HEK293 (cell line): Measurements from ENCODE around the gene RTBDN.

Experiments
- CTCF ChIA-PET: fragments of 350-600 bp; formaldehyde crosslinking; extraction: SDS; loops from one replicate; lab custom pipeline; 2021; ENCODE audit warnings: antibody characterized with exemption; lab: Yijun Ruan, JAX
- POLR2A ChIA-PET: fragments of 300-600 bp; formaldehyde crosslinking; extraction: SDS; loops from one replicate; lab custom pipeline; 2020; ENCODE audit warnings: antibody characterized with exemption, inconsistent platforms; lab: Yijun Ruan, JAX
- H3K27ac ChIP-seq: fragments of 200-500 bp; sonication (Bioruptor generic); 2 replicates; pipeline ENCODE4 v1.5.1; 2014; ENCODE audit warnings: low read depth, low read length, control low read depth, inconsistent platforms; ENCODE audit errors: extremely low read depth
- H3K36me3 ChIP-seq, 2 experiments: fragments of 200-500 bp in 1 of 2; sonication (Bioruptor generic) in 1 of 2; 1 replicate in 1 of 2; 2 replicates in 1 of 2; pipeline ENCODE4 v1.5.1; 2014 to 2017; ENCODE audit warnings: inconsistent platforms in 2 of 2, low read length in 2 of 2; ENCODE audit not compliant: control insufficient read depth in 2 of 2, insufficient read depth in 1 of 2
- H3K4me1 ChIP-seq: fragments of 200-500 bp; sonication (Bioruptor generic); 2 replicates; pipeline ENCODE4 v1.5.1; 2014; ENCODE audit warnings: mild to moderate bottlenecking, low read length, inconsistent platforms; ENCODE audit not compliant: control insufficient read depth, insufficient read depth
- H3K4me3 ChIP-seq: 2 replicates; pipeline ENCODE4 v1.5.1; 2011; ENCODE audit warnings: low read depth, mild to moderate bottlenecking, control low read depth, low read length, moderate library complexity
- H3K9me3 ChIP-seq: fragments of 200-500 bp; sonication (Bioruptor generic); 2 replicates; pipeline ENCODE4 v1.5.1; 2014; ENCODE audit warnings: low read depth, low read length, inconsistent platforms; ENCODE audit not compliant: control insufficient read depth, insufficient read depth
- CTCF ChIP-seq: fragments of 450-650 bp; formaldehyde crosslinking; IDR thresholded peaks from 2 replicates; pipeline ENCODE4 v1.5.1; 2016; ENCODE audit warnings: missing biosample characterization, missing genetic modification characterization
- IKZF3 ChIP-seq: fragments of 450-650 bp; IDR thresholded peaks from 2 replicates; pipeline ENCODE4 v1.5.0; 2018; ENCODE audit warnings: missing biosample characterization, mild to moderate bottlenecking, missing genetic modification characterization, moderate library complexity
- MZF1 ChIP-seq: fragments of 450-650 bp; formaldehyde crosslinking; IDR thresholded peaks from 2 replicates; pipeline ENCODE4 v1.5.1; 2017; ENCODE audit warnings: missing biosample characterization, missing genetic modification characterization, borderline replicate concordance
- SCRT1 ChIP-seq: fragments of 450-650 bp; formaldehyde crosslinking; IDR thresholded peaks from 2 replicates; pipeline ENCODE4 v1.5.1; 2016; ENCODE audit warnings: missing biosample characterization, missing genetic modification characterization, borderline replicate concordance
- SP2 ChIP-seq: fragments of 450-650 bp; formaldehyde crosslinking; IDR thresholded peaks from 2 replicates; pipeline ENCODE4 v1.5.1; 2016; ENCODE audit warnings: missing biosample characterization, missing genetic modification characterization
- ZBTB10 ChIP-seq: fragments of 450-650 bp; formaldehyde crosslinking; IDR thresholded peaks from 2 replicates; pipeline ENCODE4 v1.5.1; 2016; ENCODE audit warnings: missing biosample characterization, missing genetic modification characterization
- ZBTB17 ChIP-seq: fragments of 450-650 bp; formaldehyde crosslinking; IDR thresholded peaks from 2 replicates; pipeline ENCODE4 v1.5.1; 2016; ENCODE audit warnings: missing biosample characterization, missing genetic modification characterization
- ZBTB44 ChIP-seq: fragments of 450-650 bp; IDR thresholded peaks from 2 replicates; pipeline ENCODE4 v1.5.1; 2018; ENCODE audit warnings: missing biosample characterization, mild to moderate bottlenecking, missing genetic modification characterization
- ZFHX2 ChIP-seq: fragments of 450-650 bp; formaldehyde crosslinking; conservative IDR thresholded peaks from 2 replicates; pipeline ENCODE4 v1.5.1; 2016; ENCODE audit warnings: missing biosample characterization, missing genetic modification characterization
- ZFP37 ChIP-seq: fragments of 450-650 bp; formaldehyde crosslinking; IDR thresholded peaks from 2 replicates; pipeline ENCODE4 v1.5.1; 2016; ENCODE audit warnings: missing biosample characterization, missing genetic modification characterization
- ZNF121 ChIP-seq: fragments of 450-650 bp; formaldehyde crosslinking; IDR thresholded peaks from 2 replicates; pipeline ENCODE4 v1.5.1; 2016; ENCODE audit warnings: missing biosample characterization, missing genetic modification characterization
- ZNF248 ChIP-seq: fragments of 450-650 bp; formaldehyde crosslinking; IDR thresholded peaks from 2 replicates; pipeline ENCODE4 v1.5.1; 2017; ENCODE audit warnings: missing biosample characterization, missing genetic modification characterization
- ZNF292 ChIP-seq: fragments of 450-650 bp; formaldehyde crosslinking; IDR thresholded peaks from 2 replicates; pipeline ENCODE4 v1.5.1; 2016; ENCODE audit warnings: low read depth, missing biosample characterization, missing genetic modification characterization, borderline replicate concordance
- ZNF354C ChIP-seq: fragments of 450-650 bp; formaldehyde crosslinking; IDR thresholded peaks from 2 replicates; pipeline ENCODE4 v1.5.1; 2016; ENCODE audit warnings: missing biosample characterization, missing genetic modification characterization, low read depth, borderline replicate concordance
- ZNF561 ChIP-seq: fragments of 450-650 bp; IDR thresholded peaks from 2 replicates; pipeline ENCODE4 v1.5.1; 2018; ENCODE audit warnings: missing biosample characterization, missing genetic modification characterization, borderline replicate concordance
- ZNF600 ChIP-seq: fragments of 450-650 bp; formaldehyde crosslinking; IDR thresholded peaks from 2 replicates; pipeline ENCODE4 v1.5.1; 2016; ENCODE audit warnings: missing biosample characterization, missing genetic modification characterization
- ZSCAN23 ChIP-seq: fragments of 450-650 bp; formaldehyde crosslinking; IDR thresholded peaks from 2 replicates; pipeline ENCODE4 v1.5.1; 2016; ENCODE audit warnings: missing biosample characterization, missing genetic modification characterization
- TF ChIP-seq, protein P1 (sequence below): fragments of 450-650 bp; formaldehyde crosslinking; IDR thresholded peaks from 2 replicates; pipeline ENCODE4 v1.5.1; 2016; ENCODE audit warnings: missing biosample characterization, missing genetic modification characterization
- TF ChIP-seq, protein P2 (sequence below): fragments of 450-650 bp; formaldehyde crosslinking; IDR thresholded peaks from 2 replicates; pipeline ENCODE4 v1.5.1; 2016; ENCODE audit warnings: missing biosample characterization, missing genetic modification characterization, borderline replicate concordance

Gene RTBDN

GRCh38 chr19:12834566-12834943 lies at the start of gene RTBDN:
TSS of gene RTBDN (minus strand) at chr19:12834579. CDS start at chr19:12829979, 4,600 bp downstream.
- no peaks in the 10 kb centered on the region for H3K36me3 ChIP-seq
- peak; percentile 71 for TF ChIP-seq SP2
- peak; percentile 65; the same call in 1 of the 2 replicates for TF ChIP-seq ZNF600 (tag by site-specific recombination)
- TF ChIP-seq ZFP37 = no peak
- TF ChIP-seq ZFHX2 (tag by site-specific recombination) = peak; percentile 2; the same call in 1 of the 2 replicates
- TF ChIP-seq ZNF354C (tag by site-specific recombination) = no peak
- H3K27ac ChIP-seq = no peak within 1 kb of the TSS; the same call in 1 of the 2 replicates
- CTCF ChIA-PET = interaction anchor here (0.6 to 1.9 kb wide), 7 partner anchors 9 to 94 kb away, joined by 3 to 15 read pairs (median 3); no protein-coding TSS in a partner anchor
- H3K9me3 ChIP-seq = no peaks in the 10 kb centered on the region
- H3K4me3 ChIP-seq = peak within 1 kb of the TSS; percentile 58
- POLR2A ChIA-PET = interaction anchor here (1.4 to 1.5 kb wide), 2 partner anchors 28 to 47 kb away, joined by 3 to 6 read pairs; partner anchors contain the start of genes DNASE2 and RNASEH2A
- H3K4me1 ChIP-seq = 0 out of 2 replicates have a peak, but pooled peaks cover 2% of the 10 kb centered on the region

DNA sequence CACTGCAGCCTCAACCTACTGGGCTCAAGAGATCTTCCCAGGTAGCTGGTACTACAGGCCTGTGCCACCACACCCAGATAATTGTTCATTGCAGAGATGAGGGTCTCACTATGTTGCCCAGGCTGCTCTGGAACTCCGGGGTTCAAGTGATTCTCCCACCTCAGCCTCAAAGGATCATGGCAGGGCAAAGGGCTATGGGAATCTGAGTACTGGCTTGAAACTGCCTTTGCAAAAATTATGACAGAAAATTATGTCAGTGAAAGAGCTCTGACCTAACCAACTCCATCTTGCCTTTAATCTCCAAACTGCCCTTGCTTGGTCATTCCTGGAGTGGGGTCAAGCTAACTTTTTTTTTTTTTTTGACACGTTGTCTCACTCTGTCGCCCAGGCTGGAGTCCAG lies 48.2 kb upstream of the RTBDN start:
- TF ChIP-seq SCRT1 (tag by site-specific recombination) = no peak
- peak; percentile 71; the same call in 1 of the 2 replicates for TF ChIP-seq ZNF121 (tag by site-specific recombination)
- CTCF ChIA-PET = interaction anchor here (0.6 to 4.0 kb wide), 5 partner anchors 8 to 381 kb away, joined by 3 to 29 read pairs (median 6); partner anchors contain the start of gene GCDH
- POLR2A ChIA-PET = interaction anchor here (0.7 to 4.2 kb wide), 5 partner anchors 8 to 56 kb away, joined by 4 to 42 read pairs (median 8); partner anchors contain the start of genes CALR and GCDH
- no peaks in the 10 kb centered on the region for H3K4me1 ChIP-seq
- no peak overlapping the region for H3K4me3 ChIP-seq
- no peak overlapping the region for H3K27ac ChIP-seq
- H3K36me3 ChIP-seq = peaks cover 0 to 8% of the 10 kb centered on the region in 2 experiments; a peak in 2 of 3 replicates
- no peaks in the 10 kb centered on the region for H3K9me3 ChIP-seq

DNA sequence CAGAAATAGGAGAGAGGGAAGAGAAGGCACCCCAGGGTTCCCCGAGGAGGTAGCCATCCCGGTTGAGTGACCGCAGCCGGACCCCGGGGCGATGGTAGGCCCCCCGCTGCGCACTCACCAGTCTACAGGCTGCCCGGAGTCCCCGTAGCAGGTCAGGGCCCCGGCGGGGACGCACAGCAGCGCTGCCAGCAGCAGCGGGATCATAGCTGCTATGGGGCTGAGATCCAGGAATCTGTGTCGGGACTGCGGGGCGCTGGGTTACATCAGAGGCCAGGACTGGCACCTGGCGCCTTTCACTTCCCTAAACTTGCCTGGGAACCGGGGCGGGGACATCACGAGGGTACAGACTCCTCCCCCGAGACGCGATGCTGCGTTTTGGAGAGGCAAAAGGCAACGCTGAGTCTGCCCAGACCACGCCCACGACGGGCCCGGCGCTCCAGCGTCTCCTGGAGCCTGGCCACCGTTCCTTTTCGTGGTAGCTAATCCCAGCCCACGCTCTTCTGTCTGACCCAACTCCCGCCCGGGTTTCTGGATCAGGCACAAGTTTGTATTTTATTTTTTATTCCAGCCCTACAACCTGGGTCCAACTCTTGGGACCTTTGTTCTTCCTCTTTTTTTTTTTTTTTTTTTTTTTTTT lies 46.9 kb upstream of the RTBDN start, which contains the start of gene DNASE2:
DNASE2 (minus strand) TSS at position 278 of the 637 bp plus-strand sequence; CDS start at position 204, 74 bp downstream.
- POLR2A ChIA-PET = interaction anchor here (0.8 to 4.2 kb wide), 14 partner anchors 9 to 204 kb away, joined by 3 to 42 read pairs (median 4); partner anchors contain the start of genes CALR, FARSA, GCDH and JUNB
- CTCF ChIA-PET = interaction anchor here (0.6 to 4.0 kb wide), 8 partner anchors 9 to 223 kb away, joined by 3 to 29 read pairs (median 4); partner anchors contain the start of gene GCDH
- TF ChIP-seq, protein P1, sequence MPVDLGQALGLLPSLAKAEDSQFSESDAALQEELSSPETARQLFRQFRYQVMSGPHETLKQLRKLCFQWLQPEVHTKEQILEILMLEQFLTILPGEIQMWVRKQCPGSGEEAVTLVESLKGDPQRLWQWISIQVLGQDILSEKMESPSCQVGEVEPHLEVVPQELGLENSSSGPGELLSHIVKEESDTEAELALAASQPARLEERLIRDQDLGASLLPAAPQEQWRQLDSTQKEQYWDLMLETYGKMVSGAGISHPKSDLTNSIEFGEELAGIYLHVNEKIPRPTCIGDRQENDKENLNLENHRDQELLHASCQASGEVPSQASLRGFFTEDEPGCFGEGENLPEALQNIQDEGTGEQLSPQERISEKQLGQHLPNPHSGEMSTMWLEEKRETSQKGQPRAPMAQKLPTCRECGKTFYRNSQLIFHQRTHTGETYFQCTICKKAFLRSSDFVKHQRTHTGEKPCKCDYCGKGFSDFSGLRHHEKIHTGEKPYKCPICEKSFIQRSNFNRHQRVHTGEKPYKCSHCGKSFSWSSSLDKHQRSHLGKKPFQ (tag by site-specific recombination) = no peak
- TF ChIP-seq, protein P2, sequence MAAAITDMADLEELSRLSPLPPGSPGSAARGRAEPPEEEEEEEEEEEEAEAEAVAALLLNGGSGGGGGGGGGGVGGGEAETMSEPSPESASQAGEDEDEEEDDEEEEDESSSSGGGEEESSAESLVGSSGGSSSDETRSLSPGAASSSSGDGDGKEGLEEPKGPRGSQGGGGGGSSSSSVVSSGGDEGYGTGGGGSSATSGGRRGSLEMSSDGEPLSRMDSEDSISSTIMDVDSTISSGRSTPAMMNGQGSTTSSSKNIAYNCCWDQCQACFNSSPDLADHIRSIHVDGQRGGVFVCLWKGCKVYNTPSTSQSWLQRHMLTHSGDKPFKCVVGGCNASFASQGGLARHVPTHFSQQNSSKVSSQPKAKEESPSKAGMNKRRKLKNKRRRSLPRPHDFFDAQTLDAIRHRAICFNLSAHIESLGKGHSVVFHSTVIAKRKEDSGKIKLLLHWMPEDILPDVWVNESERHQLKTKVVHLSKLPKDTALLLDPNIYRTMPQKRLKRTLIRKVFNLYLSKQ (tag by site-specific recombination) = no peak
- TF ChIP-seq ZSCAN23 (no peak), ZBTB44 (tag by site-specific recombination) (0 out of 2 replicates have a peak, but pooled peaks have one; percentile 0), IKZF3 (tag by site-specific recombination) (peak; percentile 91), ZBTB17 (0 out of 2 replicates have a peak, but pooled peaks have one; percentile 64), ZBTB10 (no peak; the same call in 1 of the 2 replicates), MZF1 (tag by site-specific recombination) (peak; percentile 38; the same call in 1 of the 2 replicates), CTCF (tag by site-specific recombination) (no peak), ZNF248 (tag by site-specific recombination) (no peak), ZNF561 (tag by site-specific recombination) (no peak), ZNF292 (tag by site-specific recombination) (no peak)

More for the DNA sequence above, 46.9 kb upstream of the RTBDN start, which contains the start of gene DNASE2:
- Histone ChIP-seq H3K27ac (peak within 1 kb of the TSS; percentile 66; the same call in 1 of the 2 replicates), H3K36me3 (peaks cover 0 to 8% of the 10 kb centered on the region in 2 experiments; a peak in 2 of 3 replicates), H3K4me1 (no peaks in the 10 kb centered on the region), H3K4me3 (peak within 1 kb of the TSS; percentile 84), H3K9me3 (no peaks in the 10 kb centered on the region)
